Subcutaneous abdominal adipose tissue (tissue), 5 donors: Measurements from ENCODE around the gene WDR88.
"Not testable (repeated sequence)": the region's sequence is repeated elsewhere in the genome, so short reads cannot be mapped to it uniquely, and the experiment has no call there.

Source experiments
- H3K27ac ChIP-seq: one replicate; pipeline ENCODE4 v1.7.0; 2013; ENCODE audit warnings: low read depth, mild to moderate bottlenecking, inconsistent platforms, low read length, moderate library complexity
- H3K27me3 ChIP-seq, 5 donors: one replicate each; pipeline ENCODE4 v1.7.0; 2013; ENCODE audit warnings: low read length in 5 of 5, inconsistent platforms in 1 of 5; ENCODE audit not compliant: control insufficient read depth in 5 of 5, insufficient read depth in 4 of 5
- H3K36me3 ChIP-seq, 5 donors: one replicate each; pipeline ENCODE4 v1.7.0; 2013; ENCODE audit warnings: low read length in 5 of 5; ENCODE audit not compliant: control insufficient read depth in 5 of 5, insufficient read depth in 5 of 5
- H3K4me1 ChIP-seq, 5 donors: one replicate each; pipeline ENCODE4 v1.7.0; 2013; ENCODE audit warnings: low read length in 5 of 5, mild to moderate bottlenecking in 3 of 5, moderate library complexity in 1 of 5; ENCODE audit not compliant: control insufficient read depth in 5 of 5, insufficient read depth in 5 of 5
- H3K4me3 ChIP-seq, 5 donors: one replicate each; pipeline ENCODE4 v1.7.0; 2013; ENCODE audit warnings: low read length in 5 of 5, low read depth in 1 of 5
- H3K9ac ChIP-seq, 5 donors: one replicate each; pipeline ENCODE4 v1.7.0; 2013; ENCODE audit warnings: low read length in 5 of 5, mild to moderate bottlenecking in 4 of 5, moderate library complexity in 3 of 5
- H3K9me3 ChIP-seq, 5 donors: one replicate each; pipeline ENCODE4 v1.7.0; 2013; ENCODE audit warnings: low read length in 5 of 5; ENCODE audit not compliant: control insufficient read depth in 5 of 5
- donor health status: healthy.
- donor health status: healthy.
- donor health status: healthy.
- donor health status: healthy.
- donor health status: healthy.

WDR88 gene

DNA sequence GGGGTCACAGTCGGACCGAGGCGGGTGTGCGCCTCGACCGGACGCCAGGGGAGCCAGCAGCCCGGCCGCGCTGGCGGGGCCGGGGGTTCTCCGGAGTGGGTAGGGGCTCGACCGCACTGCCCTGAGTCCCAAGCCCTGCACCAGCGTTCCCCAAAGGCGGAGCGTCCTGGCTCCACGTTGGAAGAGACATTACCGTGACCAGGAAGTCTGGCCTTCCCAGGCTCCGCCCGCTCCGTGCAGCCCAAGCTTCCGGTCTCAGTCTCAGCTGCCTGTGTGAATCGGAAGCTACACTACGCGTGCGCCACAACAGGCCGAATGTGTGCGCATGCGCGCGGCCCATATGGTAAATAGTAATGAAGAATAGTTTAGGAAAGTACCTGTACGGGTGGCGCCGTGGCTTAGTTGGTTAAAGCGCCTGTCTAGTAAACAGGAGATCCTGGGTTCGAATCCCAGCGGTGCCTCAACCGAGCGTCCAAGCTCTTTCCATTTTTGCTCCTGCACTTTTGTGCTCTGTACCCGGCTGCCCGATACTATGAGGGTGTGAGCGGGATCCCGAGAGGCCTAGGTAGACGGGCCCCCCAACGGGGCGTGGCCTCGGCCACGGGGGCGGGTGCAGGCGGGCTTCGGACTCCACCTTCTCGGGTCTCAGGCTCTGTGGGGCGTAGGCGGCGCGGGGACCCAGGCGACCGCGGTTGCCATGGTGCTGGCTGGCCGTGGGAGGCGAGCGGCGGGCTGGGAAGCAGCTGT is 44.9 kb downstream of the WDR88 start:
- Histone ChIP-seq H3K4me1 (peaks cover 12 to 30% (median 25%) of the 10 kb centered on the region in 5 donors), H3K4me3 (peak overlapping the region; percentile 39 to 90 (median 86)), H3K36me3 (no peaks in the 10 kb centered on the region), H3K27ac (peak overlapping the region; percentile 84), H3K9me3 (no peaks in the 10 kb centered on the region), H3K9ac (peak overlapping the region; percentile 58 to 92 (median 85)), H3K27me3 (peaks cover 0 to 2% (median 0%) of the 10 kb centered on the region in 5 donors)

DNA sequence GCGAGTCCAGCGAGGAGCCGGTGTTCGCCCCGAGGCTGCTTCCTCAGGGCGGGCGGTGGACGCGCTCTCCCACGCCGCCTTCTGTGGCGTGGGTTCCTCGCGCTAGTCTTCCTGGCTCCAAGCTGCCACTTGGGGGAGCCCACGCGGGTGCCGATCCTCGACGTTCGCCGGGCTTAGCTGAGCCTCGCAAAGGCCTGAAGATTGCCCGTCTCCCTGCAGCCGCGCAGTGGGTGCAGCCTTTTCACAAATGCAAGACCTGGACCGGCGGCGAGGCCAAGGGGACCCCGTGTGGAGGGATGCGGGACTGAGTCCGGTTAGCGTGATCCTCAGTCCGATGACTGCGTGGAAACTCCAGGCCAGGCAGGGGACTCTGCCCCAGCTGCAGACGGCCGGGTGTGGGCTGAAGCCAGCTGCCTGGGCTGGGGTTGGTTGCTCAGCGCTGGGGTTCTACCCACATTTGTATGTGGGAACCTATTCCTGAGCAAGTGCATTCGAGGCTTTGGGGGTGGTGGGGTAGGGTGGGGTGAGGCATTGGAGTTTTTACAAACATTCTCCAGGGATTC is 45.6 kb downstream of the WDR88 start:
- Histone ChIP-seq H3K27ac (peak overlapping the region; percentile 84), H3K4me1 (peaks cover 12 to 30% (median 25%) of the 10 kb centered on the region in 5 donors), H3K27me3 (peaks cover 0 to 2% (median 0%) of the 10 kb centered on the region in 5 donors), H3K9me3 (no peaks in the 10 kb centered on the region), H3K4me3 (peak overlapping the region; percentile 70 to 90 (median 86)), H3K36me3 (no peaks in the 10 kb centered on the region), H3K9ac (peak overlapping the region; percentile 3 to 81 (median 60))

DNA sequence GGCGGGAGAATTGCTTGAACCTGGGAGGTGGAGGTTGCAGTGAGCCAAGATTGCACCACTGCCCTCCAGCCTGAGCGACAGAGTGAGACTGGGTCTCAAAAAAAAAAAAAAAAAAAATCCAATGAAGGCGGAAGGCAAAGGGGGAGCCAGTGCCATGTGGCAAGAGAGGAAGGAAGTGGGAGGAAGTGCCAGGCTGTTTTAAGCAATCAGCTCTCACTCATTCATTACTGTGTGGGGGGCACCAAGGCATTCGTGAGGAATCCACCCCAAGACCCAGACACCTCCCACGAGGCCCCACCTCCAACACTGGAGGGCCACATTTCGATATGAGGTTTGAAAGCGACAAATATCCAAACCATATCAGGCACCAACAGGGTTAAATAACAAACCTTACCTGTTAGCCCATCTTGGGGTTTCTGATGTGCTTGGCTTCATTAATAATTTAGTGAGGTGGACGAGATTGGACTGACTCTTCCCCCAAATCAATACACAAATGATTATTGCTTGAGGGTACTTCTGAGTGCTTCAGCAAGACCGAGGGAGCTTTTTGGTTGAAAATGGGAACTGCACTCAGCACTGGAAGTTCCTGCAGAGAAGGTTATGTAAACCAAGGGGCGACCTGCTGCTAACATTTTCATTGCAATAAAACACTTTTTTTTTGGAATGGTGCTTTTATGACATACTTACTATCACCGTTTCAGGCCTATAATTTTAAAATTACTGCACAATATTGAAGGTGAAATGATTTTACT is 54.7 kb downstream of the WDR88 start:
- Histone ChIP-seq H3K4me3 (no peak overlapping the region), H3K4me1 (peaks cover 0 to 11% (median 7%) of the 10 kb centered on the region in 5 donors), H3K27ac (no peak overlapping the region), H3K9ac (no peak overlapping the region), H3K27me3 (no peaks in the 10 kb centered on the region), H3K9me3 (no peaks in the 10 kb centered on the region), H3K36me3 (no peaks in the 10 kb centered on the region)

DNA sequence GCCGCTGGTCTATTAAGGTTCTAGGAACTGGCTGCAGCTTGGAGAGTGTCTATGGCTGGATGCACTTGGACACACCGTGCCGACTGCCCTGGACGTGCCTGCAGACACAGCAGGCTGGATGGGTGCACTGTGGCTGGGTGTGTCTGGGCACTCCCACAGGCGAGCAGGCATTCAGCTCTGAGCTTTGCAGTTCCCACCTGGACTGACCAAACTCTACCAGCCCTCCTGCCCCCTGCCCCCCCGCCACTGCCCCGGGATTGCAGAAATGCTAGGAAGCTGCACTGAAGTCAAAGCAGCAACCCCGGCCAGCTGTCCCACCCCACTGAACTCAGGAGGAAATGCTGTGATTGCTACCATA is 55.2 kb downstream of the WDR88 start:
- H3K9me3 ChIP-seq: no peaks in the 10 kb centered on the region
- no peaks in the 10 kb centered on the region for H3K36me3 ChIP-seq
- peaks cover 0 to 11% (median 7%) of the 10 kb centered on the region in 5 donors for H3K4me1 ChIP-seq
- H3K9ac ChIP-seq: no peak overlapping the region
- no peak overlapping the region for H3K4me3 ChIP-seq
- no peak overlapping the region for H3K27ac ChIP-seq
- no peaks in the 10 kb centered on the region for H3K27me3 ChIP-seq

DNA sequence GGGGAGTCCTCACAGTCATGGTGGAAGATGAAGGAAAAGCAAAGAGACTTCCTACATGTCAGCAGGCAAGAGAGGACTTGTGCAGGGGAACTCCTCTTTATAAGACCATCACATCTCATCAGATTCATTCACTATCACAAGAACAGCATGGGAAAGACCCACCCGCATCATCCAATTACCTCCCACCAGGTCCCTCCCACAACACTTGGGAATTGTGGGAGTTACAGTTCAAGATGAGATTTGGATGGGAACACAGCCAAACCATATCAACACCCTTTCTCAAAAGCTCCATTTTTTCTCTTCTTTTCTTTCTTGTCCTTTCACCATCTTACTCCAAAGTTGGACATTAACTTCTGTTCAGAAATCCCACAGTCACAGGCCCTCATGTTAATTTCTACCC is 57.5 kb downstream of the WDR88 start:
- H3K27ac ChIP-seq: no peak overlapping the region
- no peaks in the 10 kb centered on the region for H3K27me3 ChIP-seq
- H3K36me3 ChIP-seq: no peaks in the 10 kb centered on the region
- no peaks in the 10 kb centered on the region for H3K9me3 ChIP-seq
- H3K4me1 ChIP-seq: peaks cover 0 to 9% (median 6%) of the 10 kb centered on the region in 5 donors
- no peak overlapping the region for H3K4me3 ChIP-seq
- no peak overlapping the region for H3K9ac ChIP-seq

DNA sequence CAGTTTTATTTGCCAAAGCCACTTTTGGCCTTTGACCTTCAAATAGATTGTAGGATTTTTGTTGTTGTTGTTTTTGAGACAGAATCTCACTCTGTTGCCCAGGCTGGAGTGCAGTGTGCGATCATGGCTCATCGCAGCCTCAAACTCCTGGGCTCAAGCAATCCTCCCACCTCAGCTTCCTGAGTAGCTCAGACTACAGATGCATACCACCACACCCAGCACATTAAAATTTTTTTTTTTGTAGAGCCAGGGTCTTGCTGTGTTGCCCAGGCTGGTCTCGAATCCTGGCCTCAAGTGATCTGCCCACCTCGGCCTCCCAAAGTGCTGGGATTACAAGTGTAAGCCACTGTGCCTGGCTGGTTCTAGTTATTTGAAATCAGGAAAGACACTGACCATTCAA is 59.2 kb downstream of the WDR88 start:
- H3K9ac ChIP-seq, H3K27ac ChIP-seq, H3K36me3 ChIP-seq, H3K9me3 ChIP-seq, H3K27me3 ChIP-seq, H3K4me3 ChIP-seq: not testable (repeated sequence)
- peaks cover 2 to 18% (median 15%) of the 10 kb centered on the region in 5 donors for H3K4me1 ChIP-seq

DNA sequence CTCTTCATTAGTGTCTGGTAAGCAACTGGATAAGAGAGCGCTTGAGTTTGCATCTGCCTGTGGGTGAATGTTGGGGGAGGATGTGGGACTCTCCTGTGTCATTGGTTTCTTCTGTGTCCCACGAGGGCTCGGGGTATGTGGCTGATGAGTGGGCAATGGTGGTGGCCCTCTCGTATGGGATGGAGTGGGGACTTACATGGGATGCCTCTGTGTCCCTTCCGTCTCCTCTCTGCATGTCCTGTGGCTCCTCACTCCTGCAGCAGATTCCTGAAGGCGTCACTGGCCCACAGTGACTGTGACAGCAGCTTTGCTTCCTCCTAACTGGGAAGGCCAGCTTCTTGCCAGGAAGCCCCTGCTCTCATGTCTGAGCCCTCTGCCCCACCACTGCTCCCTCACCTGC is 59.6 kb downstream of the WDR88 start:
- Histone ChIP-seq H3K9me3 (no peaks in the 10 kb centered on the region), H3K27me3 (no peaks in the 10 kb centered on the region), H3K4me1 (peaks cover 2 to 21% (median 16%) of the 10 kb centered on the region in 5 donors), H3K9ac (no peak overlapping the region), H3K36me3 (peaks cover 0 to 1% (median 0%) of the 10 kb centered on the region in 5 donors), H3K27ac (no peak overlapping the region), H3K4me3 (no peak overlapping the region)

DNA sequence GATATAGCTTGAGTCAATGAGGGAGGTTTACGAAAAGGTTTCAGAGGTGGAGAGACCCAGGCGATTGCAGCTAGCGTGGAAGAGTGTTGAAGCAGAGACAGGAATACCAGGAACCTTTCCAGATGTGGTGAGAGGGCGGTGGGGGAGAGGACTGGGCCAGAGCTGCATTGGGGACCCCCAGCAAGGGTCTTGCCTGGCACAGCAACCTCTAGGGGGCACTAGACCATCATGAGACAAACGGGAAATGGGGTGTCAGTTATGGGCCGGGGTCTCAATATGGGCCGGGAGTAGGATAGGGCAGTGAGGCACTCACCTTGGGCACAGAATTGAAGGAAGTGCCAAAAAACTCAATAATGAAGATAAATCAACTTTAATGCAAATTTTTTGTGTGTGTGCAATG is 60.1 kb downstream of the WDR88 start:
- Histone ChIP-seq H3K9me3 (no peaks in the 10 kb centered on the region), H3K27me3 (no peaks in the 10 kb centered on the region), H3K36me3 (peaks cover 0 to 6% (median 0%) of the 10 kb centered on the region in 5 donors), H3K27ac (no peak overlapping the region), H3K4me3 (no peak overlapping the region), H3K4me1 (peaks cover 2 to 22% (median 16%) of the 10 kb centered on the region in 5 donors), H3K9ac (no peak overlapping the region)

DNA sequence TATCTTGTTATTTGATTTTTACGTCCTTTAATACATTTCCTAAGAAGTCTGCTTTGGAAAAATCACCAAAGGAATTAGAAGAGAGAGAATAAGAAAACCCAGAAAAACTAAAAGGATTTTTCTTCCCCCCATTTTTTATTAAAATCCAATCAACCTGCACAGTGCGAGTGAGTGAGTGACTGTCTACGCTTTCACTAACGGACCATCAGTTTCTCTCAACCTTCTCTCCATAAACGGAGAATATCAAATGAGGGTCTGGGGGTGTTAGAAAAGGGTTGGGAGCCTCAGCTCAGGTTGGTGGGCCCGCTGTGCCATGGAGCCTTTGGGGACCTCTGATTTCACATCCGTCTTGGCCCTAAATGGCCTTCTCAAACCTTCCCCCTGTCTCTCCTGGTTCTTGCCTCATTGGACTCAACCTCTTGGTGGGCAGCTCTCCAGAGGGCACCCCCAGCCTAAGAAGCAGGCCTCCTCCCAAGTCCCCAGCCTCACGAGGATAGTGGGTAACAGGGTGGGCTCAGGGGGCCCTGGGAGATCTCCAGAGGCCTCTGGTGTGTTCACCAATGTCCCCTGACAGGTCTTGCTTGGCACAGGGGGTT is 61.5 kb downstream of the WDR88 start:
- no peak overlapping the region for H3K27ac ChIP-seq
- H3K4me3 ChIP-seq: peak overlapping the region in 4 of 5 donors; percentile 37 to 62 (median 52)
- no peaks in the 10 kb centered on the region for H3K27me3 ChIP-seq
- peaks cover 0 to 18% (median 3%) of the 10 kb centered on the region in 5 donors for H3K36me3 ChIP-seq
- peaks cover 2 to 22% (median 16%) of the 10 kb centered on the region in 5 donors for H3K4me1 ChIP-seq
- no peak overlapping the region for H3K9ac ChIP-seq
- no peaks in the 10 kb centered on the region for H3K9me3 ChIP-seq
